Omental fat pad (tissue), 4 donors: ENCODE measurements around the gene HAO1. TPM values are rescaled to one million over a fixed set of nuclear protein-coding genes. Genes with fewer than 3 reads are reported as not detected.

Source experiments
- ATAC-seq: fragments of 150-250 bp; one replicate; pipeline ENCODE4 v1.9.1; 2016; ENCODE audit warnings: mild to moderate bottlenecking, moderate library complexity; ENCODE audit not compliant: low FRiP score
- DNase-seq: peaks from one replicate; pipeline ENCODE4 v3.0.0-alpha.2; 2019; ENCODE audit warnings: low spot score
- CTCF ChIP-seq, 3 donors: fragments of 450-650 bp; IDR thresholded peaks; one replicate each; pipeline ENCODE4 v1.5.1; 2016 to 2017; ENCODE audit warnings: antibody characterized with exemption in 3 of 3, mild to moderate bottlenecking in 3 of 3, moderate library complexity in 2 of 3
- total RNA-seq, 4 donors: library from RNA; depleted of rRNA; stranded (reverse); fragments of >200 nt; gene quantifications; one replicate each; pipeline ENCODE4 v1.1.0, GENCODE V29; 2016

HAO1 gene
- not detected for total RNA-seq

DNA sequence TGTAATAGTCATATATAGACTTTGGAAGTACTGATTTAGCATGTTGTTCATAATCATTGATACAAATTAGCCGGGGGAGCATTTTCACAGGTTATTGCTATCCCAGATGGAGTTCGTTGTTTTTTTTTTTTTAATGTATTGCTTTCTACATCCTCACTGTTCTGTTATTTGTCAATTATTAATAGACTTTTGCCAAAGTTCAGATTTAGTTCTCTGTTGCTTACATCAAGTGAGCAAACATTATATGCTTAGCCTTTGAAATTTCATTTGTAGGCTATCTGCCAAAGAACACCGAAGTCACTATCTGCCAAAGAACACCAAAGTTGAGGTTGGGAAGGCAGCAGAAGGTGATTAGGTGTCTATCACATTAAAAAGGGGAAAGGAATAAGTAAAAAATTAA, at the start of gene HAO1:
HAO1 (minus strand) TSS at position 118 of the 400 bp plus-strand sequence; CDS start at position 82, 36 bp downstream.
- DNase-seq (no peak), ATAC-seq (no peak)
- TF ChIP-seq CTCF (IDR thresholded peaks at IDR 0.05): no peak

DNA sequence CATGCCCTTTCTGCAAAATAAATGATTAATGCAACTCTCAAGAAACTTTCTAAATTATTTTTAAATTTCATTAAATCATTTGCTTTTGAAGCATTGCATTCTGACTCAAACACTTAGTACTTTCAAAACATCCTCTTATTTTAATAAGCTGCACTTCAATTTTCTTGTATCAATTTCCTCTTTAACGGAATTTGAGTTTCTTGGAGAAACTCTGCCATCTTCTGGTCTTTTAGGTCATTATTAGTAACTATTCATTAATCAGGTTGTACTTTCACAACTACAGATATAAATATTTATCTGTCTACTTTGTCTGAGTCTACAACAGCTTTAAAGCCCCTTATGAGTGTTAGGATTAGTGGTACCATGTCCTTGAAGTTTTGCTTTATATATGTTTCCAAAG, 49.1 kb upstream of the HAO1 start:
- no peak for TF ChIP-seq CTCF (IDR thresholded peaks at IDR 0.05)
- no peak for DNase-seq
- ATAC-seq: no peak

GRCh38 chr20:7985916-7986315, 45.7 kb upstream of the HAO1 start:
- DNase-seq: no peak
- TF ChIP-seq CTCF (IDR thresholded peaks at IDR 0.05): no peak
- no peak for ATAC-seq

GRCh38 chr20:7984192-7984591, 43.9 kb upstream of the HAO1 start:
- ATAC-seq (no peak), DNase-seq (no peak)
- no peak for TF ChIP-seq CTCF (IDR thresholded peaks at IDR 0.05)

GRCh38 chr20:7981374-7981773, 41.1 kb upstream of the HAO1 start:
- no peak for ATAC-seq
- no peak for DNase-seq
- no peak for TF ChIP-seq CTCF (IDR thresholded peaks at IDR 0.05)

DNA sequence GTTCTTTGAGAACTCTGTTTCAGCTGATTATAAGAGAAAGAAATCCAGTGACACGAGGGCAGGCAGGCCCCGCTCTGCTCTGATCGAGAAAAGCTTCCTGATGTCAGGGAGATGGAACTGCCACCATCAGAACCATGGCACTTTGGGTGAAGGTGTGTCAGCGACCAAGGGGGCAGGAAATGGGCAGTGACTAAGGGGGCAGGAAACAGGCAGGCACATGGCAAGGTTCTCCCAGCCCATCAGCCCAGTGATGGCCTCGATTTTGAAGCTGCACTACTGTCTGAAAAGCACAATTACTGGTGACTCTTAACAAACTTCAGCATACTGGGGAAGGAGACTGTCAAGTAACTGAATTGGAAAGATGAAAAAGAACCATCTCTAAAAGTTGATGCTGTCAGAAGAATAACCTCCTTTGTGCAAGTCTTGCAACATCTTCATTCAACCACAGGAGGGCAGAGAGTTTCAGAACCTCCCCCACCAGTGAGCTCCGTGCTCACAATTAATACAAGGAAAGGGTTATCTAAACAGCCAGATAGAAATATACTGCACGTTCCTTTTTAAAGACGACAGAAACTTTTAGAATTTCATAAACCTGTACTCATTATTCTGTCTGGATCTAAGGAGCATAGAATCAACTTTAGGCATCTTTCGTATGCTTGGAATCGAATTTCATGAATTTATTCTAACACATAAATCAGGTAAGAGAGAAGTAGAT, 40.2 kb upstream of the HAO1 start:
- ATAC-seq: no peak

More for the DNA sequence above, 40.2 kb upstream of the HAO1 start:
- TF ChIP-seq CTCF (IDR thresholded peaks at IDR 0.05): no peak
- no peak for DNase-seq
